Gastroesophageal sphincter (tissue), 4 donors: Measurements from ENCODE around the gene PTPRN2. TPM values are rescaled to one million over a fixed set of nuclear protein-coding genes. Genes with fewer than 3 reads are reported as not detected.

ENCODE experiments used
- ATAC-seq: fragments of 150-250 bp; one replicate; pipeline ENCODE4 v1.9.1; 2016; ENCODE audit warnings: mild to moderate bottlenecking, moderate library complexity
- H3K27ac ChIP-seq, 4 donors: fragments of 200-600 bp; sonication (generic) in 3 of 4; 1 replicate in 3 of 4; 2 replicates in 1 of 4; pipeline ENCODE4 v1.5.1; 2016 to 2019
- H3K27me3 ChIP-seq: fragments of 200-600 bp; sonication (generic); one replicate; pipeline ENCODE4 v1.5.1; 2019
- H3K36me3 ChIP-seq, 2 donors: fragments of 200-600 bp; sonication (generic); one replicate each; pipeline ENCODE4 v1.5.1; 2019; ENCODE audit warnings: control low read depth in 1 of 2
- H3K4me1 ChIP-seq, 3 donors: fragments of 200-600 bp; sonication (generic); 1 replicate in 2 of 3; 2 replicates in 1 of 3; pipeline ENCODE4 v1.5.1; 2016 to 2019; ENCODE audit warnings: control low read depth in 2 of 3
- H3K4me3 ChIP-seq, 2 donors: fragments of 200-600 bp; sonication (generic); one replicate each; pipeline ENCODE4 v1.5.1; 2019; ENCODE audit warnings: mild to moderate bottlenecking in 1 of 2, moderate library complexity in 1 of 2
- H3K9me3 ChIP-seq, 3 donors: fragments of 200-600 bp; sonication (generic); one replicate each; pipeline ENCODE4 v1.5.1; 2017 to 2019; ENCODE audit warnings: control low read depth in 2 of 3
- CTCF ChIP-seq, 4 experiments: fragments of 200-600 bp in 2 of 4; fragments of 450-650 bp in 2 of 4; sonication (generic) in 1 of 4; IDR thresholded peaks; one replicate each; pipeline ENCODE4 v1.5.1; 2017 to 2019; ENCODE audit warnings: antibody characterized with exemption in 4 of 4, mild to moderate bottlenecking in 2 of 4, moderate library complexity in 2 of 4
- EP300 ChIP-seq: sonication (generic); formaldehyde crosslinking; IDR thresholded peaks from one replicate; pipeline ENCODE4 v1.6.1; 2017; ENCODE audit warnings: antibody characterized with exemption, mild to moderate bottlenecking
- POLR2A ChIP-seq, 2 donors: fragments of 450-650 bp; IDR thresholded peaks; one replicate each; pipeline ENCODE4 v1.6.1; 2017; ENCODE audit warnings: antibody characterized with exemption in 2 of 2, mild to moderate bottlenecking in 2 of 2, moderate library complexity in 1 of 2
- POLR2AphosphoS5 ChIP-seq: sonication (generic); formaldehyde crosslinking; IDR thresholded peaks from one replicate; pipeline ENCODE4 v1.6.1; 2017; ENCODE audit warnings: antibody characterized with exemption
- WGBS, 2 donors: methylation state at CpG; one replicate each; pipeline ENCODE4 v1.1.5; 2018; ENCODE audit warnings: low coverage in 1 of 2; 5-methylcytosine and 5-hydroxymethylcytosine counted together
- total RNA-seq, 4 donors: library from RNA; depleted of rRNA; stranded (reverse); fragments of >200 nt; gene quantifications; one replicate each; pipeline ENCODE4 v1.1.0, GENCODE V29; 2016

PTPRN2 gene
- total RNA-seq, 4 donors from 2014 or later = 1.7 to 4.7 (median 3.3) TPM

- H3K36me3 ChIP-seq = no peaks in the 10 kb centered on the region
- TF ChIP-seq POLR2AphosphoS5 = no peak
- no peak for TF ChIP-seq CTCF (IDR thresholded peaks at IDR 0.05)
- no peak for TF ChIP-seq EP300
- no peak overlapping the region for H3K27ac ChIP-seq
- H3K4me1 ChIP-seq = no peaks in the 10 kb centered on the region
- no peaks in the 10 kb centered on the region for H3K9me3 ChIP-seq
- H3K27me3 ChIP-seq = peaks cover 20% of the 10 kb centered on the region
- no peak overlapping the region for H3K4me3 ChIP-seq
- ATAC-seq = no peak
- 78 to 84% methylated on average over 6 to 7 of the region's 7 CpGs for WGBS, 2 donors
Observed at GRCh38 chr7:158241919-158242318, 345.7 kb downstream of the PTPRN2 start.

- Histone ChIP-seq H3K4me3 (no peak overlapping the region), H3K9me3 (peaks cover 0 to under 1% (median 0%) of the 10 kb centered on the region in 3 donors), H3K36me3 (no peaks in the 10 kb centered on the region), H3K4me1 (no peaks in the 10 kb centered on the region), H3K27ac (no peak overlapping the region), H3K27me3 (peaks cover 20% of the 10 kb centered on the region)
- ATAC-seq = no peak
- no peak for TF ChIP-seq POLR2A (IDR thresholded peaks at IDR 0.05)
- TF ChIP-seq EP300 = no peak
- no peak for TF ChIP-seq POLR2AphosphoS5
- TF ChIP-seq CTCF (IDR thresholded peaks at IDR 0.05) = no peak
- WGBS, 2 donors = 71 to 83% methylated on average over 1 to 2 of the region's 3 CpGs
Observed at GRCh38 chr7:158240801-158241200, 346.8 kb downstream of the PTPRN2 start.

- Histone ChIP-seq H3K9me3 (peaks cover 0 to 5% (median 0%) of the 10 kb centered on the region in 3 donors), H3K27me3 (peaks cover 20% of the 10 kb centered on the region), H3K4me1 (no peaks in the 10 kb centered on the region), H3K27ac (no peak overlapping the region), H3K4me3 (no peak overlapping the region), H3K36me3 (no peaks in the 10 kb centered on the region)
- WGBS, 2 donors = 58 to 80% methylated on average over 4 to 10 of the region's 30 CpGs
- no peak for ATAC-seq
- TF ChIP-seq POLR2AphosphoS5 (no peak), EP300 (no peak), POLR2A (IDR thresholded peaks at IDR 0.05) (no peak), CTCF (IDR thresholded peaks at IDR 0.05) (no peak)
Observed at GRCh38 chr7:158239290-158239981, 348.2 kb downstream of the PTPRN2 start.

- peaks cover 20% of the 10 kb centered on the region for H3K27me3 ChIP-seq
- no peak for ATAC-seq
- no peaks in the 10 kb centered on the region for H3K36me3 ChIP-seq
- 67% methylated on average over 3 of the region's 21 CpGs; no CpG with 5 or more reads in 1 of the 2 donors for WGBS, 2 donors
- H3K4me3 ChIP-seq = no peak overlapping the region
- no peaks in the 10 kb centered on the region for H3K4me1 ChIP-seq
- peaks cover 0 to 5% (median 0%) of the 10 kb centered on the region in 3 donors for H3K9me3 ChIP-seq
- H3K27ac ChIP-seq = no peak overlapping the region
- TF ChIP-seq CTCF (IDR thresholded peaks at IDR 0.05) (no peak), POLR2AphosphoS5 (no peak), EP300 (no peak), POLR2A (IDR thresholded peaks at IDR 0.05) (no peak)
Observed at GRCh38 chr7:158238616-158239289, 348.9 kb downstream of the PTPRN2 start.
